Measurements from ENCODE around the gene PPM1F. TPM values are rescaled to one million over a fixed set of nuclear protein-coding genes. Genes with fewer than 3 reads are reported as not detected.

PPM1F gene
- total and polyA plus RNA-seq, 2 donors (not counting 1 experiment from before 2014, with no cell fraction given), result 18.1 to 30.0 TPM

DNA sequence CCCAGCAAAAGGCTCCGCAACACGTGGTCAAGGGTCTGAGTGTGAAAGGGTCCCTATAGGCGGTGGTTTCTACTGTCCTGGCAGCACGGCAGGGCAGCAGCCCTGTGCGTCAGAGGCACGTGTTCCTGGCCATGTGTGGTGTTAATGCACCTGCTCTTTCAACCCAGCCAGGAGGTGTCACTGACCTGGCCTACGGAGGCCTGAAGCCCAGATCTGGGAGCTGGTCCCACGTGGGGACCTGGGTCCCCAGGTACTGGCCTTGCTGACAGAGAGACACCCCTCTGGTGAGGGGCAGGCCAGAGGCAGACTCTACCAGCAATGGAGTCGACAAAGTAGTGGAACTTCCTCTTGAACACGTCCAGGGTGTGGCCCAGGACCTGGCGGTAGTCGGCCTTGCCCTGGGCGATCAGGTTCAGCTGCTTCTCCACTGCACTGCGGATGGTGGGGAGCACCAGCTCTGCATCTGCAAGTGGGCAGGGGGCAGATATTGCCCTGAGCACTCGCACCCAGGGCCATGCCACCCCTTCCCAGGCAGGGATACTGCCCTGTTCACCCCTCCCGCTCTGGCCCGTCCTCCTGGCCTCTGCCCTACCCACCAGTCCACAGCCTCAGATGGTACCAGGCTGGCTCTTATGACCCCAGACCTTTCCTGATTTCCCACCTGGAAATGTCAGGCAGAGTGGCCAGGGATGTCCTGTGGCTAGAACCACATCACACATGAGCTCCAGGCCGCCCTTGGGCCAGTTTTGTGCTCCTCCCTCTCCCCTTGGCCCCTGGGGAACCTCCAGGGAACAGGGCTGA, 6.8 kb upstream of the PPM1F start:
- Histone ChIP-seq H2AFZ (ENCODE audit: insufficient read depth, low read depth, low read length, poor library complexity, severe bottlenecking) (no peak overlapping the region), H3K27me3 (replicated peaks in 1 of 4; ENCODE audit: control extremely low read depth in 1 of 4, control insufficient read depth in 3 of 4, insufficient read depth in 4 of 4, low read length in 3 of 4) (no peaks in the 10 kb centered on the region), H3K4me1 (ENCODE audit: control insufficient read depth in 2 of 2, insufficient read depth in 2 of 2, low read length in 2 of 2) (no peaks in the 10 kb centered on the region), H3K9ac (ENCODE audit: low read length) (no peak overlapping the region), H3K4me3 (ENCODE audit: control extremely low read depth in 1 of 5, extremely low read depth in 1 of 5, insufficient read depth in 1 of 5, low read depth in 2 of 5, low read length in 4 of 5) (no peak overlapping the region), H3K36me3 (replicated peaks in 1 of 2; ENCODE audit: control extremely low read depth in 1 of 2, control insufficient read depth in 1 of 2, extremely low read depth in 1 of 2, insufficient read depth in 2 of 2, low read length in 1 of 2) (peaks cover 0 to 47% of the 10 kb centered on the region in 2 experiments), H3K27ac (ENCODE audit: low read length in 2 of 2) (no peak overlapping the region), H4K20me1 (ENCODE audit: control insufficient read depth, insufficient read depth, low read length, poor library complexity, severe bottlenecking) (no peaks in the 10 kb centered on the region), H3K79me2 (ENCODE audit: control insufficient read depth, insufficient read depth, low read length) (no peaks in the 10 kb centered on the region), H3K9me3 (ENCODE audit: control extremely low read depth in 1 of 3, control insufficient read depth in 2 of 3, insufficient read depth in 1 of 3, low read length in 2 of 3) (no peaks in the 10 kb centered on the region), H3K4me2 (replicated peaks; ENCODE audit: low read depth, low read length, poor library complexity, severe bottlenecking) (no peak overlapping the region)
- no peaks in the 10 kb centered on the region for H3K27me3 Mint-ChIP-seq
- ChIA-PET CTCF (no interaction called here), POLR2A (no interaction called here)
- 94% methylated on average over 18 of the region's 18 CpGs for WGBS (ENCODE audit: insufficient coverage)
- no peaks in the 10 kb centered on the region for H3K9me3 Mint-ChIP-seq (ENCODE audit: insufficient read depth)
- TF ChIP-seq EZH2 (IDR thresholded peaks at IDR 0.05; ENCODE audit: borderline replicate concordance, insufficient read depth, low read depth, low read length, poor library complexity, severe bottlenecking), result no peak
- TF ChIP-seq, protein P1, sequence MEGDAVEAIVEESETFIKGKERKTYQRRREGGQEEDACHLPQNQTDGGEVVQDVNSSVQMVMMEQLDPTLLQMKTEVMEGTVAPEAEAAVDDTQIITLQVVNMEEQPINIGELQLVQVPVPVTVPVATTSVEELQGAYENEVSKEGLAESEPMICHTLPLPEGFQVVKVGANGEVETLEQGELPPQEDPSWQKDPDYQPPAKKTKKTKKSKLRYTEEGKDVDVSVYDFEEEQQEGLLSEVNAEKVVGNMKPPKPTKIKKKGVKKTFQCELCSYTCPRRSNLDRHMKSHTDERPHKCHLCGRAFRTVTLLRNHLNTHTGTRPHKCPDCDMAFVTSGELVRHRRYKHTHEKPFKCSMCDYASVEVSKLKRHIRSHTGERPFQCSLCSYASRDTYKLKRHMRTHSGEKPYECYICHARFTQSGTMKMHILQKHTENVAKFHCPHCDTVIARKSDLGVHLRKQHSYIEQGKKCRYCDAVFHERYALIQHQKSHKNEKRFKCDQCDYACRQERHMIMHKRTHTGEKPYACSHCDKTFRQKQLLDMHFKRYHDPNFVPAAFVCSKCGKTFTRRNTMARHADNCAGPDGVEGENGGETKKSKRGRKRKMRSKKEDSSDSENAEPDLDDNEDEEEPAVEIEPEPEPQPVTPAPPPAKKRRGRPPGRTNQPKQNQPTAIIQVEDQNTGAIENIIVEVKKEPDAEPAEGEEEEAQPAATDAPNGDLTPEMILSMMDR (IDR thresholded peaks at IDR 0.05), result no peak
- H3K27ac Mint-ChIP-seq, result no peak overlapping the region
- no peak overlapping the region for H3K4me3 Mint-ChIP-seq
- ATAC-seq (ENCODE audit: low read depth) (no peak), DNase-seq (no peak)
- H3K4me1 Mint-ChIP-seq, result no peaks in the 10 kb centered on the region
- intact Hi-C loops (cut with micrococcal nuclease), result no loop called here

Measured in B cell (primary cell).